ENCODE measurements around the gene HOXA9.

Gene HOXA9

GRCh38 chr7:27164367-27165088 lies 809 bp downstream of the HOXA9 start:
- peak overlapping the region; percentile 87 for H3K4me3 ChIP-seq (ENCODE audit: low read length)
- TF ChIP-seq CTCF (conservative IDR thresholded peaks at IDR 0.05; ENCODE audit: low read length) = peak; percentile 27; the same call in 1 of the 2 replicates
- no peak for DNase-seq (ENCODE audit: low read depth)

GRCh38 chr7:27164045-27164366 lies 1.3 kb downstream of the HOXA9 start:
- no peak for TF ChIP-seq CTCF (conservative IDR thresholded peaks at IDR 0.05; ENCODE audit: low read length)
- peak overlapping the region; percentile 87 for H3K4me3 ChIP-seq (ENCODE audit: low read length)
- no peak for DNase-seq (ENCODE audit: low read depth)

- no peak for DNase-seq (ENCODE audit: low read depth)
- H3K4me3 ChIP-seq (ENCODE audit: low read length) = peak overlapping the region; percentile 87
- TF ChIP-seq CTCF (conservative IDR thresholded peaks at IDR 0.05; ENCODE audit: low read length) = no peak
Measured at GRCh38 chr7:27163288-27164044, 1.9 kb downstream of the HOXA9 start.

- peak overlapping the region; percentile 87 for H3K4me3 ChIP-seq (ENCODE audit: low read length)
- DNase-seq (ENCODE audit: low read depth) = no peak
- no peak for TF ChIP-seq CTCF (conservative IDR thresholded peaks at IDR 0.05; ENCODE audit: low read length)
Measured at GRCh38 chr7:27162561-27163287, 2.6 kb downstream of the HOXA9 start.

- TF ChIP-seq CTCF (conservative IDR thresholded peaks at IDR 0.05; ENCODE audit: low read length) = no peak
- DNase-seq (ENCODE audit: low read depth) = no peak
- peak overlapping the region; percentile 87 for H3K4me3 ChIP-seq (ENCODE audit: low read length)
Measured at GRCh38 chr7:27161721-27162560, 3.4 kb downstream of the HOXA9 start.

- TF ChIP-seq CTCF (conservative IDR thresholded peaks at IDR 0.05; ENCODE audit: low read length) = no peak
- DNase-seq (ENCODE audit: low read depth) = no peak
- peak overlapping the region; percentile 87 for H3K4me3 ChIP-seq (ENCODE audit: low read length)
Measured at GRCh38 chr7:27161214-27161720, 4.1 kb downstream of the HOXA9 start.
